Measurements from ENCODE around the gene INO80.

The INO80 gene

DNA sequence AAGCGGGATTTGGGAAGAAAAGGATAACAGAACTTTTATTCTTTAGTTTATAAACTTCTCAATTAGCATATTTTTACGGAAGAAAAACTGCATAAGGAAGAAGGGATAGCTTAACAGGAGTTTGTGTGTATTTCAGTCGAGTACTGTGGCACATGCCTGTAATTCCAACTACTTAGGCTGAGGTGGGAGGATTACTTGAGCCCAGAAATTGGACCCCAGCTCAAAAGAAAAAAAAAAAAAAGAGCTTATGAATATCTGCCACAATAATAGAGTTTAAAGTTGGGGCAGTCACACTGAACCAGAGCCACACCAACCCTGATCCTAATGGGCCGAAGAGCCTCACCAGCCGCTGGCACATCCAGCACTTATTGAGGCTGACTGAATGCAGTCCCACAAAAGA, 131.7 kb downstream of the INO80 start:
- no peak for DNase-seq (ENCODE audit: low read depth)
- TF ChIP-seq, protein P1, sequence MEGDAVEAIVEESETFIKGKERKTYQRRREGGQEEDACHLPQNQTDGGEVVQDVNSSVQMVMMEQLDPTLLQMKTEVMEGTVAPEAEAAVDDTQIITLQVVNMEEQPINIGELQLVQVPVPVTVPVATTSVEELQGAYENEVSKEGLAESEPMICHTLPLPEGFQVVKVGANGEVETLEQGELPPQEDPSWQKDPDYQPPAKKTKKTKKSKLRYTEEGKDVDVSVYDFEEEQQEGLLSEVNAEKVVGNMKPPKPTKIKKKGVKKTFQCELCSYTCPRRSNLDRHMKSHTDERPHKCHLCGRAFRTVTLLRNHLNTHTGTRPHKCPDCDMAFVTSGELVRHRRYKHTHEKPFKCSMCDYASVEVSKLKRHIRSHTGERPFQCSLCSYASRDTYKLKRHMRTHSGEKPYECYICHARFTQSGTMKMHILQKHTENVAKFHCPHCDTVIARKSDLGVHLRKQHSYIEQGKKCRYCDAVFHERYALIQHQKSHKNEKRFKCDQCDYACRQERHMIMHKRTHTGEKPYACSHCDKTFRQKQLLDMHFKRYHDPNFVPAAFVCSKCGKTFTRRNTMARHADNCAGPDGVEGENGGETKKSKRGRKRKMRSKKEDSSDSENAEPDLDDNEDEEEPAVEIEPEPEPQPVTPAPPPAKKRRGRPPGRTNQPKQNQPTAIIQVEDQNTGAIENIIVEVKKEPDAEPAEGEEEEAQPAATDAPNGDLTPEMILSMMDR (IDR thresholded peaks at IDR 0.05; ENCODE audit: control insufficient read depth, insufficient read depth, low read depth, low read length, missing control alignments) = no peak
- no peak overlapping the region for H3K4me3 ChIP-seq (ENCODE audit: control insufficient read depth, low read depth, low read length)

DNA sequence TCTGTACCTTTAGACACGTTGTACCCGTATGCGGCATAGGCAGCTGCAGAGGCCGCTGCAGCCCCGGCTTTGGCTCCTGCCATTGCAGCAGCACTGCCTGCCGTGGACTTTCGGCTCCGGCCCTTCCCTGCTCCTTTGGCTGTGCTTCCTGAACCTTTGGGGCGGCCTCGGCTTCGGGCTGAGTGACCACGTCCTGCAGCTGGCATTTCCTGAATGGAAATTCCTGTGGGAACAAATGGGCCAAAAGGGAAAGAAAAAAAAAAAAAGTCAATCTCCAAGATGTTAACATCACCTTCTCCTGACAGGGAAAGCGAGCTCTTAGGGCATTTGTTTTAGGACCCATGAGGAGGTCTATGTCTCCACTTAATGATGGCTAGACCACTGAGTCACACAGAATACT, 133.2 kb downstream of the INO80 start:
- H3K4me3 ChIP-seq (ENCODE audit: control insufficient read depth, low read depth, low read length) = no peak overlapping the region
- TF ChIP-seq, protein P1 (IDR thresholded peaks at IDR 0.05; ENCODE audit: control insufficient read depth, insufficient read depth, low read depth, low read length, missing control alignments) = peak; percentile 18
- DNase-seq (ENCODE audit: low read depth) = peak; percentile 64

DNA sequence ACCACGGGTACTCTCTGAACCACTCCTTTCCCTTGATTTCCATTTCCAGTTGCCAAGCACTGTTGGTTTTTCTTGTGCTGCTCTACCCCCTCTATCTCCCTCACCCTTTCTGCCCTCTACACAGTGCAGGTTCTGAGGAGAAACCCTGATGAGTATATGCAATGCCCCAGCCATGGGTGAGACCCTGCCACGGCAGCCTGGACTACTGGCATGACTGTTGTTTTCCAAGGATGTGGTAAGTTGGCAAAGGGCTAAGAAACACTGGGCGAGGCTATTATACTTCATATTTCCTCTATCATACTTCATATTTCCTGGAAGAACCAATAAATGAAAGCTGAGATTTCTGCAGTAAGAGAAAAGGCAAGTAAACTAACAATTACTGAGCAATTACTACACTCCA, 134.9 kb downstream of the INO80 start:
- TF ChIP-seq, protein P1 (IDR thresholded peaks at IDR 0.05; ENCODE audit: control insufficient read depth, insufficient read depth, low read depth, low read length, missing control alignments) = no peak
- H3K4me3 ChIP-seq (ENCODE audit: control insufficient read depth, low read depth, low read length) = no peak overlapping the region
- no peak for DNase-seq (ENCODE audit: low read depth)

DNA sequence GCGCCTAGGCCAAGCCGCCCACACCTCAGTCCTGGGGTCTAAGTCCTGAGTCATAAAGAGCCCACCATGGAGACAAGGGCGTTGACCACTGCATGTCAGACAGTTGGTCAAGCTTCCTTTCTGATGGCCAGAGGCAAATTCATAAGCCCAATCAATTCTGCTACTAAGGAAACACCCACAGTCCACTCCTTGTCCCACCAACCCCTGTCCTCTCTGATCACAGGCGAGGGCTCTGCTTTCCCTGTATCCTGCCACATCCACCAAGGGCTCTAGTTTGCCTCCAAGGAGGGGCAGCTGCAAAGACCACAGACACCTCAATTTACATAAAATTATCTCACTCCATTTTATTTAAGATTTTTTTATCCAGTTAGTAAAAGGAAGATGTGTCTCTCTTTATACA, 137.5 kb downstream of the INO80 start:
- TF ChIP-seq, protein P1 (IDR thresholded peaks at IDR 0.05; ENCODE audit: control insufficient read depth, insufficient read depth, low read depth, low read length, missing control alignments) = no peak
- no peak overlapping the region for H3K4me3 ChIP-seq (ENCODE audit: control insufficient read depth, low read depth, low read length)
- no peak for DNase-seq (ENCODE audit: low read depth)

DNA sequence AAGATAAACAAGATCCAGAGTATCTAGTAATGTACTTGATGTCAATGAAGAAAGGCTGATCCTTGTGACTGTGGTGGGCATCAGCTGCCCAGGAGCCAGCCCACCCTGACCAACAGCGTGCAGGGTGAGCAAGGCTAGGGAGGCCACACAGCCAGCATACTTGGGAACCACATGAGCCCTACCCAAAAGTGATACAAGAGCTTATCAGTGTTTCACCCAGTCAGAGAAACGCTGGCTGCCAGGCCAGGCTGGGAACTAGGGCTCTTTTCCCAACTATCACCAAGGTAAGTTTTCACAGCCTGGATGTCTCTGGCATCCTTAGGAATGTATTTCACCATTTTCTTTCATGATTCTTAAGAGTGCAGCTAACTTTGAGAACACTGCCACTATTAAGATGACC, 137.9 kb downstream of the INO80 start:
- DNase-seq (ENCODE audit: low read depth) = no peak
- H3K4me3 ChIP-seq (ENCODE audit: control insufficient read depth, low read depth, low read length) = no peak overlapping the region
- TF ChIP-seq, protein P1 (IDR thresholded peaks at IDR 0.05; ENCODE audit: control insufficient read depth, insufficient read depth, low read depth, low read length, missing control alignments) = no peak

DNA sequence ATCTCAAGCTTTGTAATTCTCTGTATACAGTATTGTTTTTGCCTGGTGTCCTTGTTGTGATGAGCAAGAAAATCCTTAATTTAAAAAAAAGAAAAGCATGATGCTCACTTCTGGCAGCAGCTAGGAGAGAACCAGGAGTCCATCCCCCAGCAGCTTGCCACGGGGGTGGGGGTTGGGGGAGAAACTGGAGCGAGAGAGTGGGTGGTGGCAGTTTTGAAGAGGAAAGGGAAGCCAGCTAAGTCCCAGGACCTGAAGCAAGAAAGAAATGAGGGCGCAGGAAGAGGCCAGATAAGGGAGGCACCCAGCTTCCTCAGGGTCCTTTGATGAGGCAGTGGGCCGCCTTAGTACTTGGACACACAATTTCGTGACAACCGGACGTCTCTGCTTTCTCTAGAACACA, 139.3 kb downstream of the INO80 start:
- DNase-seq (ENCODE audit: low read depth) = no peak
- H3K4me3 ChIP-seq (ENCODE audit: control insufficient read depth, low read depth, low read length) = no peak overlapping the region
- TF ChIP-seq, protein P1 (IDR thresholded peaks at IDR 0.05; ENCODE audit: control insufficient read depth, insufficient read depth, low read depth, low read length, missing control alignments) = no peak

DNA sequence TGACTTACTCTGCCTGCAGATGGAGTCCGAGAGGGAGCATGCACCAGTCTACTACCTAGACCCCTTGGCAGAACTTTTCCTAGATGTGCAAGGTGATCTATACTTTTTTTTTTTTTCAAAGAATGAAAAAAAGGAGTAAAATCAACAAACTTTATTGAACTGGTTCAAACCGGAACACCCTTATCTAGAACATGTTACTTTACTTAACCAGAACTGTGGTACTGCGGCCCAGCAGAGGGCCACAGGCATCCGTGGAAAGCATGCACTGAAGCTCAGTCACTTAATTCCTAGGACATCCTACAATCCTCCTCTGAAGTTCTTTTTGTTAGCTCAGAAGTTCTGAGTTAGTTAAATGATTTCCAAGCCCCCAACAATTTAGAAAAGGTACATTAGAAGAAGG, 141.2 kb downstream of the INO80 start:
- TF ChIP-seq, protein P1 (IDR thresholded peaks at IDR 0.05; ENCODE audit: control insufficient read depth, insufficient read depth, low read depth, low read length, missing control alignments) = peak; percentile 3
- no peak overlapping the region for H3K4me3 ChIP-seq (ENCODE audit: control insufficient read depth, low read depth, low read length)

More for the DNA sequence above, 141.2 kb downstream of the INO80 start:
- no peak for DNase-seq (ENCODE audit: low read depth)

Data from AG09309 (cell line).